Nephron progenitor cell (in vitro differentiated cells): ENCODE data around the gene KIR2DL4.
"Not testable (repeated sequence)": the region's sequence is repeated elsewhere in the genome, so short reads cannot be mapped to it uniquely, and the experiment has no call there.

Experiments
- DNase-seq: peaks from one replicate; pipeline ENCODE4 v3.0.0; 2021
- H3K27ac Mint-ChIP-seq: 2 replicates; pipeline ENCODE4 v1.8.0; 2021; ENCODE audit warnings: mild to moderate bottlenecking, moderate library complexity, mixed read lengths
- H3K27me3 Mint-ChIP-seq: 2 replicates; pipeline ENCODE4 v1.8.0; 2021; ENCODE audit warnings: mild to moderate bottlenecking, low read depth, mixed read lengths; ENCODE audit not compliant: poor library complexity
- H3K36me3 Mint-ChIP-seq: 2 replicates; pipeline ENCODE4 v1.8.0; 2021; ENCODE audit warnings: low read depth, mixed read lengths
- H3K4me1 Mint-ChIP-seq: 2 replicates; pipeline ENCODE4 v1.8.0; 2021; ENCODE audit warnings: mixed read lengths
- H3K4me3 Mint-ChIP-seq: 2 replicates; pipeline ENCODE4 v1.8.0; 2021; ENCODE audit warnings: mild to moderate bottlenecking, moderate library complexity, mixed read lengths
- H3K9me3 Mint-ChIP-seq: 2 replicates; pipeline ENCODE4 v1.8.0; 2021; ENCODE audit warnings: mild to moderate bottlenecking, moderate library complexity, mixed read lengths
- TF ChIP-seq, protein P1 (sequence below): fragments of 200-600 bp; sonication (generic); IDR thresholded peaks from 2 replicates; pipeline ENCODE4 v1.5.0; 2021; ENCODE audit warnings: antibody characterized with exemption

Gene KIR2DL4

DNA sequence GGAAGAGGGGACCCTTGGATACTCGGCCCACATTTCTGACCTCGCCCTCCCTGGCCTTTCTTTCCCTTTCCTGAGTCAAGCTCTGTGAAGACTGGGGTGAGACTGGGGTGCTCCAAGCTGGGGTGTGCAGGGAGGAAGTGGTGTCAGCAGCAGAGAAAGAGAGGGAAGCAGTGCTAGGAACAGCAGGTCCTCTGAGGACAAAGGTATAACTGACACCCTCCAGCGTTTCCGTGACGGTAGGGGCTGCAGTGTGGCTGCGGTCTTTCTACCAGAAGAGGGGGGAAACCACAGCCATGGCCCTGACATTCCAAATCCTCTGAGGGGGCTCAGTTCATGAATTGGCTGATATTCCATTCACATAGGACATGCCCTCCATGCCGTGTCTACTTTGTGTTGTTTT is 47.9 kb downstream of the KIR2DL4 start:
- no peak overlapping the region for H3K27ac Mint-ChIP-seq
- no peak for DNase-seq
- H3K36me3 Mint-ChIP-seq: no peaks in the 10 kb centered on the region
- H3K9me3 Mint-ChIP-seq: peaks cover 93% of the 10 kb centered on the region
- H3K27me3 Mint-ChIP-seq: no peaks in the 10 kb centered on the region
- TF ChIP-seq, protein P1, sequence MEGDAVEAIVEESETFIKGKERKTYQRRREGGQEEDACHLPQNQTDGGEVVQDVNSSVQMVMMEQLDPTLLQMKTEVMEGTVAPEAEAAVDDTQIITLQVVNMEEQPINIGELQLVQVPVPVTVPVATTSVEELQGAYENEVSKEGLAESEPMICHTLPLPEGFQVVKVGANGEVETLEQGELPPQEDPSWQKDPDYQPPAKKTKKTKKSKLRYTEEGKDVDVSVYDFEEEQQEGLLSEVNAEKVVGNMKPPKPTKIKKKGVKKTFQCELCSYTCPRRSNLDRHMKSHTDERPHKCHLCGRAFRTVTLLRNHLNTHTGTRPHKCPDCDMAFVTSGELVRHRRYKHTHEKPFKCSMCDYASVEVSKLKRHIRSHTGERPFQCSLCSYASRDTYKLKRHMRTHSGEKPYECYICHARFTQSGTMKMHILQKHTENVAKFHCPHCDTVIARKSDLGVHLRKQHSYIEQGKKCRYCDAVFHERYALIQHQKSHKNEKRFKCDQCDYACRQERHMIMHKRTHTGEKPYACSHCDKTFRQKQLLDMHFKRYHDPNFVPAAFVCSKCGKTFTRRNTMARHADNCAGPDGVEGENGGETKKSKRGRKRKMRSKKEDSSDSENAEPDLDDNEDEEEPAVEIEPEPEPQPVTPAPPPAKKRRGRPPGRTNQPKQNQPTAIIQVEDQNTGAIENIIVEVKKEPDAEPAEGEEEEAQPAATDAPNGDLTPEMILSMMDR: no peak
- no peaks in the 10 kb centered on the region for H3K4me1 Mint-ChIP-seq
- H3K4me3 Mint-ChIP-seq: no peak overlapping the region

DNA sequence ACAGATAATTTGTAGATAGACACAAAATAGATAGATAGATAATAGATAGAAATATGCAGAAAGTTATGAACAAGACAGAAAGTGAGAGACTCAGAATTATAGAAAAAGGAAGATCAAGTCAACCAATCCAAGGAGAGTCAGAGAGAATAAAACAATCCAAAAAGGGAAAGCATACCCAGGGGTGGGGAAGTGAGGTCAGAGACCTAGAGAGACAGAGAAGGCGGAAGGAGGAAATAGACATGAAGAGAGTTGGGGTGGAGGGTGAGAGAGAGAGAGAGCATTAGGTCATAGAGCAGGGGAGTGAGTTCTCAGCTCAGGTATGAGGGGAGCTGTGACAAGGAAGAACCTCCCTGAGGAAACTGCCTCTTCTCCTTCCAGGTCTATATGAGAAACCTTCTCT is 51.8 kb downstream of the KIR2DL4 start:
- not testable (repeated sequence) for H3K27ac Mint-ChIP-seq, H3K36me3 Mint-ChIP-seq, H3K27me3 Mint-ChIP-seq, DNase-seq, H3K4me3 Mint-ChIP-seq, H3K4me1 Mint-ChIP-seq
- peaks cover 92% of the 10 kb centered on the region for H3K9me3 Mint-ChIP-seq

DNA sequence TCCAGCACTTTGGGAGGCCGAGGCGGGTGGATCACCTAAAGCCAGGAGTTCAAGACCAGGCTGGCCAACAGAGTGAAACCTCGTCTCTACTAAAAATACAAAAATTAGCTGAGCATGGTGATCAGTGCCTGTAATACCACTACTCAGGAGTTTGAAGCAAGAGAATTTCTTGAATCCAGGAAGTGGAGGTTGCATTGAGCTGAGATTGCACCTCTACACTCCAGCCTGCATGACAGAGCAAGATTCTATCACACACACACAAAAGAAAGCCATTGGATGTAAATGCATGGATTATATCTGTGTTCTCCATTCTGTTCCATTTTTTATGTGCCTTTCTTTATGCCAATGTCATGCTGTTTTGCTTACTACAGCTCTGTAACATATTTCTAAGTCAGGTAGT is 55.1 kb downstream of the KIR2DL4 start:
- not testable (repeated sequence) for H3K4me3 Mint-ChIP-seq, H3K4me1 Mint-ChIP-seq, H3K27ac Mint-ChIP-seq, DNase-seq, H3K36me3 Mint-ChIP-seq, H3K27me3 Mint-ChIP-seq
- peaks cover 79% of the 10 kb centered on the region for H3K9me3 Mint-ChIP-seq

DNA sequence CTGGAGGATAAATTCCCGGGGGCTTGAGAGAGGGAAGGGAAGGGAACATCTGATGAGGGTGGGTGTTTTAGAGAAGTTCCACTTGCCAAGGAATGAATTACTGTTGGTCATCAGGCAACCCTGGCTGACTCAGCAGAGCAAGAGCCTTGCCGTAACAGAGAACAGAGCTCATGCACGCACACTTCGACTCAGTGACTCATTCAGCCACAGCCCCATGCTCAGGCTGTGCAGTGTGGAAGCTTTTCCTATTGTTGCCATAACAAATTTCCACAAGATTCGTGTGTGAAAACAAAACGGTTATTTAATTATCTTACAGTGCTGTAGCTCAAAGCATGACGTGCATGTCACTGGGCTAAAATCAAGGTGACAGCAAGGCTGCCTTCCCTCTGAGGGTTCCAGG is 56.0 kb downstream of the KIR2DL4 start:
- not testable (repeated sequence) for DNase-seq, H3K36me3 Mint-ChIP-seq, H3K4me1 Mint-ChIP-seq, H3K27me3 Mint-ChIP-seq, H3K27ac Mint-ChIP-seq, H3K4me3 Mint-ChIP-seq
- peaks cover 69% of the 10 kb centered on the region for H3K9me3 Mint-ChIP-seq

DNA sequence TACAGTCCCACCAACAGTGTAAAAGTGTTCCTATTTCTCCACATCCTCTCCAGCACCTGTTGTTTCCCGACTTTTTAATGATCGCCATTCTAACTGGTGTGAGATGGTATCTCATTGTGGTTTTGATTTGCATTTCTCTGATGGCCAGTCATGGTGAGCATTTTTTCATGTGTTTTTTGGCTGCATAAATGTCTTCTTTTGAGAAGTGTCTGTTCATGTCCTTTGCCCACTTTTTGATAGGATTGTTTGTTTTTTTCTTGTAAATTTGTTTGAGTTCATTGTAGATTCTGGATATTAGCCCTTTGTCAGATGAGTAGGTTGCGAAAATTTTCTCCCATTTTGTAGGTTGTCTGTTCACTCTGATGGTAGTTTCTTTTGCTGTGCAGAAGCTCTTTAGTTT is 60.0 kb downstream of the KIR2DL4 start:
- DNase-seq, H3K4me3 Mint-ChIP-seq, H3K36me3 Mint-ChIP-seq, H3K27ac Mint-ChIP-seq, H3K4me1 Mint-ChIP-seq, H3K27me3 Mint-ChIP-seq: not testable (repeated sequence)
- peaks cover 66% of the 10 kb centered on the region for H3K9me3 Mint-ChIP-seq
